Activated CD8-positive, alpha-beta T cell treated with anti-CD3 and anti-CD28 coated beads for 36 hours (primary cell): Measurements from ENCODE around the gene TFR2. TPM values are rescaled to one million over a fixed set of nuclear protein-coding genes. Genes with fewer than 3 reads are reported as not detected.

Experiments
- ATAC-seq: fragments of 200-7000 bp; cut with Tn5 transposase; one replicate; pipeline ENCODE4 v1.10.0; 2021; ENCODE audit warnings: mild to moderate bottlenecking, moderate library complexity
- CTCF ChIA-PET: fragments of 350-600 bp; sonication (Branson Sonifier 250); formaldehyde crosslinking; loops from one replicate; lab custom pipeline; 2021; ENCODE audit warnings: antibody characterized with exemption; lab: Charles Lee
- POLR2A ChIA-PET: fragments of 350-600 bp; sonication (Branson Sonifier 250); formaldehyde crosslinking; loops from one replicate; lab custom pipeline; 2021; ENCODE audit warnings: antibody characterized with exemption; lab: Charles Lee
- DNase-seq: peaks from one replicate; pipeline ENCODE4 v3.0.0-alpha.2; 2020
- H3K27ac Mint-ChIP-seq: one replicate; pipeline ENCODE4 v1.8.0; 2021; ENCODE audit warnings: mild to moderate bottlenecking, mixed read lengths
- H3K27me3 Mint-ChIP-seq: one replicate; pipeline ENCODE4 v1.8.0; 2021; ENCODE audit warnings: mixed read lengths
- H3K36me3 Mint-ChIP-seq: one replicate; pipeline ENCODE4 v1.8.0; 2021; ENCODE audit warnings: low read depth, mixed read lengths
- H3K4me1 Mint-ChIP-seq: one replicate; pipeline ENCODE4 v1.8.0; 2021; ENCODE audit warnings: low read depth, mixed read lengths
- H3K4me3 Mint-ChIP-seq: one replicate; pipeline ENCODE4 v1.8.0; 2021; ENCODE audit warnings: mild to moderate bottlenecking, moderate library complexity, mixed read lengths
- H3K9me3 Mint-ChIP-seq: one replicate; pipeline ENCODE4 v1.8.0; 2021; ENCODE audit warnings: mixed read lengths
- intact Hi-C: fragments of 100-400 bp; cut with micrococcal nuclease; formaldehyde crosslinking; loops from one replicate; pipeline ENCODE4 v1.10.0; 2022
- total RNA-seq, 2 experiments: library from RNA; stranded (reverse); gene quantifications; one replicate each; pipeline ENCODE4 v1.2.3, GENCODE V29; 2021
- TF ChIP-seq, protein P1 (sequence below): fragments of 200-600 bp; IDR thresholded peaks from one replicate; pipeline ENCODE4 v1.8.0; 2022; ENCODE audit warnings: antibody characterized with exemption, mild to moderate bottlenecking

Gene TFR2
- total RNA-seq, 2 experiments from 2014 or later: 11.3 to 11.9 TPM

DNA sequence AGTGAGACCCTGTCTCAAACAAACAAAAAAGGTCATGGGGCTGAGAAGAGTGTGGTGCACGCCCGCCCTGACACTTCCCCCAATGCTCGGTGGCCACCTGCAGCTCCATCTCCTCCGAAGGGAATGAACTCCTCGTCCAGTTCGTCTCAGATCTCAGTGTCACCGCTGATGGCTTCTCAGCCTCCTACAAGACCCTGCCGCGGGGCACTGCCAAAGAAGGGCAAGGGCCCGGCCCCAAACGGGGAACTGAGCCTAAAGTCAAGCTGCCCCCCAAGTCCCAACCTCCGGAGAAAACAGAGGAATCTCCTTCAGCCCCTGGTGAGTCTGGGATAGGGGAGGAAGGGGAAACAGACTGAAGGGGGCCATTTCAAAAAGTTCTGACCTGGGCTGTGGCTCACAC is 35.0 kb downstream of the TFR2 start:
- H3K4me1 Mint-ChIP-seq: peaks cover 21% of the 10 kb centered on the region
- no peaks in the 10 kb centered on the region for H3K9me3 Mint-ChIP-seq
- peaks cover 3% of the 10 kb centered on the region for H3K27me3 Mint-ChIP-seq
- ATAC-seq (no peak), DNase-seq (no peak)
- no peak overlapping the region for H3K4me3 Mint-ChIP-seq
- TF ChIP-seq, protein P1, sequence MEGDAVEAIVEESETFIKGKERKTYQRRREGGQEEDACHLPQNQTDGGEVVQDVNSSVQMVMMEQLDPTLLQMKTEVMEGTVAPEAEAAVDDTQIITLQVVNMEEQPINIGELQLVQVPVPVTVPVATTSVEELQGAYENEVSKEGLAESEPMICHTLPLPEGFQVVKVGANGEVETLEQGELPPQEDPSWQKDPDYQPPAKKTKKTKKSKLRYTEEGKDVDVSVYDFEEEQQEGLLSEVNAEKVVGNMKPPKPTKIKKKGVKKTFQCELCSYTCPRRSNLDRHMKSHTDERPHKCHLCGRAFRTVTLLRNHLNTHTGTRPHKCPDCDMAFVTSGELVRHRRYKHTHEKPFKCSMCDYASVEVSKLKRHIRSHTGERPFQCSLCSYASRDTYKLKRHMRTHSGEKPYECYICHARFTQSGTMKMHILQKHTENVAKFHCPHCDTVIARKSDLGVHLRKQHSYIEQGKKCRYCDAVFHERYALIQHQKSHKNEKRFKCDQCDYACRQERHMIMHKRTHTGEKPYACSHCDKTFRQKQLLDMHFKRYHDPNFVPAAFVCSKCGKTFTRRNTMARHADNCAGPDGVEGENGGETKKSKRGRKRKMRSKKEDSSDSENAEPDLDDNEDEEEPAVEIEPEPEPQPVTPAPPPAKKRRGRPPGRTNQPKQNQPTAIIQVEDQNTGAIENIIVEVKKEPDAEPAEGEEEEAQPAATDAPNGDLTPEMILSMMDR: no peak
- ChIA-PET POLR2A (interaction anchor here (0.7 to 1.7 kb wide), 5 partner anchors 17 to 250 kb away, joined by 3 to 4 read pairs (median 4); partner anchors contain the start of genes FBXO24 and LRCH4), CTCF (interaction anchor here (0.6 to 3.8 kb wide), 7 partner anchors 18 to 99 kb away, joined by 3 to 14 read pairs (median 6); partner anchors contain the start of gene POP7)
- no peak overlapping the region for H3K27ac Mint-ChIP-seq
- H3K36me3 Mint-ChIP-seq: no peaks in the 10 kb centered on the region
- intact Hi-C loops: loop anchor here (10.0 kb wide), 1 partner anchor 68 kb away; the partner anchor contains the start of gene GNB2

DNA sequence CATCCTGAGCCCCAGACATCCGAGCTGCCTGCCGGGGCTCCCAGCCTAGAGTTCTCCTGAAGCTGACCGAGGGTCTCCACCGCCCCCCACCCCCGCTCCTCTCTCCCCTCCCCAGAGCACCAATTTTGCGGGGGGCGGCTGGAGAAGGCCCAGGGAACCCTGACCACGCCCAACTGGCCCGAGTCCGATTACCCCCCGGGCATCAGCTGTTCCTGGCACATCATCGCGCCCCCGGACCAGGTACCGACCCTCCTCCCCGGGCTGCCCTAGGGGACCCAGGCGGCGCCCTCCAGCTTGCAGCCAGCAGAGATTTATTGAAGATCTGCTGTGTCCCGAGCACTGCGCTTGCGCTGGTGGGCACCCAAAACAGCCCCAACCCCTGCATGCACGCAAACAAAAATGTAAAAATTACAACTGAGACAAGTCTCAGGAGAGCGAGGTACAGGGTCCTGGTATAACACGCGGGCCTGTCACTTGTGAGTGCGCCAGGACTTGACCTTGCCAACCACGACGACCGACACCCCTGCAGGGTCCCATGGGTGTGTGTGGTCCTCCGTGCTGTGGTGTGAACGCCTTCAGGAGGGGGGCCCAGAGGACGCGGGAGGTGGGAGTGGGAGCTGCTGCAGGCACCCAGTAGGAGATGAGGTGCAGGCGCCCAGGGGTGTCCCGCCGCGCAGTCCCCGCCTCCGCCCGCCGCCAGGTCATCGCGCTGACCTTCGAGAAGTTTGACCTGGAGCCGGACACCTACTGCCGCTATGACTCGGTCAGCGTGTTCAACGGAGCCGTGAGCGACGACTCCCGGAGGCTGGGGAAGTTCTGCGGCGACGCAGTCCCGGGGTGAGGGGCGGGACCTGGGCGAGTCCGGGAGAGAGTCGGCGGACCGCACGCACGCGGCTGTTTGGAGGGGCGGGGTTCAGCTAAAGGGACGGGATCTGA is 36.1 kb downstream of the TFR2 start:
- ATAC-seq: peak; percentile 11
- Mint-ChIP-seq H3K27me3 (peaks cover 3% of the 10 kb centered on the region), H3K4me1 (peaks cover 19% of the 10 kb centered on the region), H3K4me3 (peak overlapping the region; percentile 78), H3K9me3 (no peaks in the 10 kb centered on the region), H3K27ac (peak overlapping the region; percentile 42), H3K36me3 (no peaks in the 10 kb centered on the region)
- CTCF ChIA-PET: interaction anchor here (0.7 to 3.8 kb wide), 12 partner anchors 8 to 135 kb away, joined by 3 to 14 read pairs (median 4); partner anchors contain the start of genes FBXO24 and POP7
- intact Hi-C loops: loop anchor here (10.0 kb wide), 1 partner anchor 70 kb away; the partner anchor contains the start of gene GNB2
- peak; percentile 52 for DNase-seq
- POLR2A ChIA-PET: interaction anchor here (0.7 to 1.7 kb wide), 4 partner anchors 16 to 251 kb away, joined by 3 to 4 read pairs (median 4); no protein-coding TSS in a partner anchor
- TF ChIP-seq, protein P1: no peak

DNA sequence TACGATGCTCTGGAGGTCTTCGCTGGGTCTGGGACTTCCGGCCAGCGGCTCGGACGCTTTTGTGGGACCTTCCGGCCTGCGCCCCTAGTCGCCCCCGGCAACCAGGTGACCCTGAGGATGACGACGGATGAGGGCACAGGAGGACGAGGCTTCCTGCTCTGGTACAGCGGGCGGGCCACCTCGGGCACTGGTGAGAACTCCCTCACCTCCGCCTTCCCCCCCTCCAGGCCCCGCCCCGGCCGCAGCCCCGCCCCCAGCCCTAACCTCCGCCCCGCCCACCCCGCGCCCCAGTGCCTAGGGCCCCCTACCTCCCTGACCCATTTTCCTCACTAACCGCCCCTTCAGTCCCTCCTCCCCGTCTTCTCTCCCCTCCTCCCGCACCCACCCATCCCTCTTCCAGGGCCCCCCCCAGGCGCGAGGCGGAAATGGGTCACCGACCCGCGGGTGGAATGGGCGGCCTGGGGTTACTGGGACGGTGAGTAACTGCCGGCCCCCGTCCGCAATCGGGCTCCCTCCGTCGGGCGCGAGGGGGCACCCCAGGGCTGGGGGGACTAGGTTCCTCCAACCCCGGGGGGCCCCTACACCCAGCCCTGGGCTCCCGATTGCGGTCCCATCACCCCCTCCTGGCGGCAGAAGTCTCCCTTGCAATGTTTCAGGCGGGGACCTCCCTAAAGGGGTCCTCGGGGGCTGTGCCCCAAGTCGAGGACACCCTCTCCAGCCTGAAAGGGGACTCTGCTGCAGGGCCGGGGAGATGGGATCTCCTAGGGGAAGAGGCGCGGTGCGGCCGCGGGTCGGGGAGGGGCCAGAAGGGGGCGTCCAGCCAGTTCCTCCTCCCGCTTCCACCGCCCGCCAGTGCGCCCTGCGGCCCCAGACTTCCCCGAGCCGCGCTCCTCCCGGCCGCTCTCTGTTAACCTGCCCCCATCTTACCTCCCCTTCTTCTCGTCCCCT is 37.0 kb downstream of the TFR2 start:
- Mint-ChIP-seq H3K4me1 (peaks cover 19% of the 10 kb centered on the region), H3K4me3 (peak overlapping the region; percentile 78), H3K9me3 (no peaks in the 10 kb centered on the region), H3K27ac (peak overlapping the region; percentile 82), H3K27me3 (peaks cover 3% of the 10 kb centered on the region), H3K36me3 (no peaks in the 10 kb centered on the region)
- CTCF ChIA-PET: interaction anchor here (0.7 to 3.8 kb wide), 10 partner anchors 8 to 134 kb away, joined by 3 to 14 read pairs (median 4); partner anchors contain the start of genes FBXO24, MOSPD3 and POP7
- intact Hi-C loops: loop anchor here (10.0 kb wide), 1 partner anchor 70 kb away; the partner anchor contains the start of gene GNB2
- POLR2A ChIA-PET: interaction anchor here (0.8 to 1.4 kb wide), 3 partner anchors 8 to 218 kb away, joined by 3 to 4 read pairs (median 3); partner anchors contain the start of gene MOSPD3
- ATAC-seq: peak; percentile 81
- peak; percentile 87 for DNase-seq
- TF ChIP-seq, protein P1: peak; percentile 72

DNA sequence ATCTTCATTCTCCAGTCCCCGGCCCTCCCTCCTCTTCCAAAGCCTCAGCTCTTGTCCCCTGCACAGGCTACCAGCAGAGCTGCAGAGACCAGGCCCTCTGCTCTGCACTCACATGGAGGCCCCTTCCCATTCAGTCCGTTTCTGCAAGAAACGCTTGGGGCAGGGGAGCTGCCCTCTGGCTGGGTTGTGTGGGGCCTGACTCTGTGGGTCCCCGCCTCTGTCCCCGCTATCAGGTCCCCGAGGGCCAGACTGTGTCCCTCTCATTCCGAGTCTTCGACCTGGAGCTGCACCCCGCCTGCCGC is 37.7 kb downstream of the TFR2 start:
- ATAC-seq (no peak), DNase-seq (no peak)
- intact Hi-C loops: loop anchor here (10.0 kb wide), 1 partner anchor 71 kb away; the partner anchor contains the start of gene GNB2
- POLR2A ChIA-PET: interaction anchor here (0.8 to 1.4 kb wide), 3 partner anchors 9 to 217 kb away, joined by 3 to 4 read pairs (median 3); partner anchors contain the start of gene MOSPD3
- Mint-ChIP-seq H3K27ac (peak overlapping the region; percentile 82), H3K4me1 (peaks cover 19% of the 10 kb centered on the region), H3K9me3 (no peaks in the 10 kb centered on the region), H3K36me3 (no peaks in the 10 kb centered on the region), H3K27me3 (peaks cover 3% of the 10 kb centered on the region), H3K4me3 (peak overlapping the region; percentile 78)
- CTCF ChIA-PET: interaction anchor here (1.0 to 1.6 kb wide), 5 partner anchors 9 to 102 kb away, joined by 3 to 7 read pairs (median 4); partner anchors contain the start of genes FBXO24, MOSPD3 and POP7
- TF ChIP-seq, protein P1: no peak
